K562 (cell line): ENCODE measurements around the gene VSIG10L2.

Experiments used
- ASH1L ChIP-seq: fragments of 450-650 bp; IDR thresholded peaks from 2 replicates; pipeline ENCODE4 v1.6.1; 2018; ENCODE audit warnings: borderline replicate concordance, mild to moderate bottlenecking, low read depth; ENCODE audit not compliant: partially characterized antibody
- CTCF ChIP-seq, 3 experiments: IDR thresholded peaks in 2 of 3; conservative IDR thresholded peaks in 1 of 3; 2 replicates each; pipeline ENCODE4 v1.5.1; 2011 to 2012; ENCODE audit warnings: low read length in 3 of 3, mild to moderate bottlenecking in 3 of 3, control low read depth in 2 of 3, improper control_type of control experiment in 1 of 3, inconsistent platforms in 1 of 3, low read depth in 1 of 3, mixed read lengths in 1 of 3, moderate library complexity in 1 of 3; ENCODE audit not compliant: insufficient read depth in 2 of 3
- FOXK1 ChIP-seq: sonication (generic); formaldehyde crosslinking; IDR thresholded peaks from 2 replicates; pipeline ENCODE4 v1.8.0; 2022; ENCODE audit warnings: missing genetic modification reagents, mild to moderate bottlenecking, borderline replicate concordance
- RBM39 ChIP-seq: fragments of 200-400 bp; formaldehyde crosslinking; optimal IDR thresholded peaks from 2 replicates; pipeline ENCODE3; 2018; ENCODE audit warnings: low read depth, low read length
- RFX5 ChIP-seq: IDR thresholded peaks from 2 replicates; pipeline ENCODE4 v1.6.1; 2011; ENCODE audit warnings: low read depth, mild to moderate bottlenecking, improper control_type of control experiment, low read length

DNA sequence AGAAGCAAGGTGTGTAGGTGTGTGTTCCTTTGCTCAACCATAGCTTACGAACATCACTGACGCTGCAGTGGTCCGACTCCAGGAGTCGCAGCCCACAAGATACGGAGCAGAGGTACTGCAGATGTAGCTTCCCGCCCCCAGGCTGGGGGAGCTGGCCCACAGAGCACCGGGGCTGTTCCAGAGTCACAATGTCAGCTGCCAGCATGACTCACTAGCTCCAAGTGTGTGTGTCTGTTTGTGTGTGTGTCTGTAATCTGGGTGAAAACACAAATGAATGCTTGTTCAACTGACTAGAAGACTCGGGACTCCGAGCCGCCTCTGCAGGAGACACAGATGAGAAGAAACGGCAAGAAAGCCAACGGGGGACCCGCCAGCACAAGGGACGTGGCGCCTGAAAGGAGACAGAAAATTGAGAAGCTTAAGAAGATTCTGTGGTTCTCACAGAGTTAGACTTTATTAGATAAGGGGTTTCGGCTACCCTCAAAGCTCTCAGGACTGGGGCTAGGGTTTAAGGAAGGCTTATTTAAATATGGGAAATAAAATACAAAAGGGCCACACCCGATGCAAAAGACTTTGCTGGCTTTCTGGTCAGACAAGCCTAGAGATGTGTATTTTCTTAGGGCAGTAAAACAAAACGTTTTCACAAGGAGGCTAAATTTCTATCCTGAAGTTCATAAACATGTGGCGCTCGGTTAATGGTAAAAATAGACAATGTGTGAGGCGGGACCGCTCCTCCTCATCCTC lies 10.7 kb downstream of the VSIG10L2 start:
- no peak for TF ChIP-seq CTCF (IDR thresholded peaks at IDR 0.05 in 2 of 3, conservative IDR thresholded peaks at IDR 0.05 in 1 of 3; ENCODE audit: insufficient read depth in 2 of 3, low read depth in 1 of 3, low read length in 3 of 3)
- TF ChIP-seq FOXK1 (CRISPR knock-in tag): no peak
- no peak for TF ChIP-seq ASH1L
- TF ChIP-seq RFX5: no peak
- no peak for TF ChIP-seq RBM39
